Activated CD4-positive, alpha-beta T cell treated with anti-CD3 and anti-CD28 coated beads, Interleukin-2, Interleukin-4, amounts not matched to agents 100 ng/mL and 50 ng/mL, durations not matched to agents 16 hours and 8 hours (primary cell): ENCODE results near the gene SNCAIP.
"Not testable (repeated sequence)": the region's sequence is repeated elsewhere in the genome, so short reads cannot be mapped to it uniquely, and the experiment has no call there.

Experiments used
- DNase-seq: peaks from one replicate; pipeline ENCODE4 v3.0.0-alpha.2; 2020; ENCODE audit warnings: low spot score

The SNCAIP gene

DNA sequence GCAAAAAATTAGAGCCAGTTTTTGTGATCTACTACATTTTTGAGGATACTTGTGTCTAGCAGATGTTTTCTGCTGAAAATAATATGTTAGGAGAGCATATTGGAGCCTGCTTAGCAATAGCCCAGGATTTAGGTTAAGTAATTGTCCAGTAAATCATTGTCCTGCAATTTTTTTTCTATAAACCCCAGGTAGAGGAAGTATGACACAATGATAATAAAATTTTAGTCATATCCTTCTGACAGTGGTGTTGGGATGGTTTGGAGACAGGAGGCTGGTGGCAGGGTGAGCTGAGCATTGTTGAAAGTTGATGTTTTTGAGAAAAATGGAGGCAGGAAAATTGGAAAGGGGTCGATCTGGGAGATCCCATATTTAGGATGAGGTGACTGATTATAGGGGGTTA, 3.5 kb downstream of the SNCAIP start:
- DNase-seq: no peak

GRCh38 chr5:122316656-122317055, 4.6 kb downstream of the SNCAIP start:
- DNase-seq: no peak

GRCh38 chr5:122319897-122320296, 7.9 kb downstream of the SNCAIP start:
- no peak for DNase-seq

DNA sequence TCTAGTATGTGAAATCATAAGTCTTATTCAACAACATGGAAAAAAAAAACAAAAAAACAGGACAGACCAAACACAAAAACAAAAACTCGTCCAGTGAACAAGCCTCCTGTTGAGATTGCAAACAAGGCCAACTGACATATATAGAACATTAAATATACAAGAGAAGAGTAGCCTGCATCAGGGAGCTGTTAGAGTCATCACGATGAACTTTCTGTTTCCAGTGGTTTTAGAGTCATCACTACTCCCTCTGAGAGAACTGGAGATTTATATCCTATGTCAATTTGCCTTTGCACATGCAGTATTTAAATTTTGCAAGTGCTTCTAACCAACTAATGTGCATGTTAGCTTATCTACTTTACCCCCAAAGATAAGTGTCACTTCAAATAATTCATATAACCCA, 9.9 kb downstream of the SNCAIP start:
- DNase-seq: no peak

DNA sequence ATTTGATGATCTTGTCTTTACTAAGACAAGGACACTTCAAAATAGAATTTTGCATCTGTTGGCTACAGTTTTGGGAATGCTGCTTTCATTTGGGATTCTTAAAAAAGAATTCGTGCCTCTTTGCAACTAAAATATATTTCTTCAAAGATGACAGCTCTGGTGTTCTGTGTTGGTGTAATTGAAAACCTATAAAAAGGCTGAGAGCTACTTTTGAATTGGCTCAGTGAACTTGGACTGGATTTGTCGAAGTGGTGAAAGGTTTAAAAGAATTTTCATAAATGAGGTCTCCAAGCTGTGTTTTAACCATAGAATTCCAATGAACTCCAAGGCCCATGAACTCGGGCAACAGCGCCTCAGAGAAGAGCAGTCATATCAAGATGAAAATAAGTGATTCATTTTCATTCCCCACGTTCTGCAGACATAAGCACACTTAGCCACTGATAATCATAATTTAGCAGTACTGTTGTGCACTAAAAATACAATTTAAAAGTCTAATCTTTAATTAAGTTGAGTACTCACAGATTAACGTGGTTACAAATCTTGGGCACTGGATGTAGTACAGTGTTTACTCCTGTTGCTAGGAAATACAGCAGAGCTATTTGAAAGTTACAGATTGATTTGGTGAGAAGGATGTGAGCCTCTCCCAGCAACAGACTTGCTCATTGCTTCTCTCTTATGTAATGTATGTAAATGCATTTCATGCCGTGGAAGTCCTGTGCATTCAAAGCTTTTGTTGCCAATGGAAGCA, 10.9 kb downstream of the SNCAIP start:
- DNase-seq: no peak

GRCh38 chr5:122323738-122324137, 11.7 kb downstream of the SNCAIP start:
- DNase-seq: no peak

DNA sequence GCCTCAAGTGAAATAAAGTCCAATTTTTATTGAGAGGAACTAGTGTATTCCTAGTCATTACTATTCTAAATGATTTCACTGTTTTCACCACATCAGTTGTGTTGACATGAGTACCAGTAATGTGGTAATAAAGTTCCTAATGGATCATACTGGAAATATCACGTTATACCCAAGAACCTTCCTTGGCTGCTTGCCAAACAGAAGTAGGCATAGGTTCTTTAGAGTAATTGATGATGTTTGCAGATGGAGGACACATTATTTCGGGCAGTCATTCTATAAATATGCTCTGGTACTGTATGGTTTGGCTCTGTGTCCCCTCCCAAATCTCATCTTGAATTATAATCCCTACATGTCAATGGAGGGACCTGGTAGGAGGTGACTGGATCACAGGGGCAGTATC, 15.1 kb downstream of the SNCAIP start:
- no peak for DNase-seq

- DNase-seq: no peak
Measured at GRCh38 chr5:122330881-122331280, 18.8 kb downstream of the SNCAIP start.

DNA sequence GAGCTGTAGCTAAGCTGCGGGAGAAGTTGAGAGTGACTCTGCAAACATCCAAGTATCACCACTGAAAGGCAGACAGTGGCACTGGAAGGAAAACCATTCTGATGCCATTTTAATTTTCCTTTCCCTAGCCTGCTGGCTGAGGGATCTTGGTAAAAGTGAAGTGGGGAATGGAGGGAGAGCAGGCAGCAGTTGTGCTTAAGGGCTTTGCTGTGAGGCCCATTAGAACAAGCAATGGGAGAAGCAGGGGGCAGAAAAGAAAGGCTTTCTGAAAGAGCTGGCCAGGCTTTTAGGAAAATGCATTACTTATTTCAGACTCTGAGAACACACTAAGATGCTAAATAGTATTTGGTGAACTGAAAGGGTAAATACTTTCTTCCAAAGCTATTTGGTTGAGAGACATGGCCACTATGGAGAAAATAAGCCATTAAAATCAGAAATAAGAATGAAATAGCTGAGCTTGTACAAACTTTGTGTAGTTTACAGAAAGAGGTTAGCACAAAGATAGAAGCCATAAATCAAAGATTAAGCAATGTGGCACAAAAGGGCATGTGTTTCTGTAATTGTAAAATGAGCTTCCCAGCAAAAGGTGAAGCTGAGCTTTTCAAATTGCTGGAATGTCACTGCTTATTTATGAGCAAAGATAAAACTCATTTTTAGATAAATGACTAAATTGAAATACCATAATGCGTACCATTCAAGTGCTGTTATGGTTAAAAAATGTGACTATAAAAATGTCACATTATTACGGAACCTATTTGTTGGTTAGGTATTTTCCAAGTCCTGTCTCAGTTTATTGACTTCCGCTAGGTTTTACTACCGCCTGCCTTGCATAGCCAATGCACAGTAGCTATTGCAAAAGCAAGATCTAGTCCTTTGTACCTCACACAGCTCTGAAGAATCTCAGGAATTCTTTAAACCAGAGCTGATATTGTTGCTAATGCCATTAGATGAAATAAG, 20.8 kb downstream of the SNCAIP start:
- DNase-seq: no peak

DNA sequence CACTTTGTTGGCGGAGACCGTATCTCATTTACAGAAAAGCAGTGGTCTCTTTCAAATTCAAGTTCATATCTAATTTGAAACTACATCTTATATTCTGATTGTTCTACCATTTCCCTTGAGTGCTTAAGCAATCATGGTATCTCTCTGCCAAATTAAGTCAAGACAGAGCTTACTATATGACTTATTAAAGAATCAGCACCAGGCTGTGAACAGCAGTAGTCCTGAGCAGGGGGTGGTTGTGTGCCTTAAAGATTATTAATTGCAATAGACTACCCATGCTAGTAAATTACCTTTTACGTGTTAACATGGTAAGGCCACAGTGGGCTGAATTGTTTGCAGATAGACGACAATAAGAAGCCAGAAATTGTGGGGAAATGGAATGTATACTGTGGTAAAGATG, 21.5 kb downstream of the SNCAIP start:
- no peak for DNase-seq

- no peak for DNase-seq
Measured at GRCh38 chr5:122339591-122339990, 27.6 kb downstream of the SNCAIP start.

DNA sequence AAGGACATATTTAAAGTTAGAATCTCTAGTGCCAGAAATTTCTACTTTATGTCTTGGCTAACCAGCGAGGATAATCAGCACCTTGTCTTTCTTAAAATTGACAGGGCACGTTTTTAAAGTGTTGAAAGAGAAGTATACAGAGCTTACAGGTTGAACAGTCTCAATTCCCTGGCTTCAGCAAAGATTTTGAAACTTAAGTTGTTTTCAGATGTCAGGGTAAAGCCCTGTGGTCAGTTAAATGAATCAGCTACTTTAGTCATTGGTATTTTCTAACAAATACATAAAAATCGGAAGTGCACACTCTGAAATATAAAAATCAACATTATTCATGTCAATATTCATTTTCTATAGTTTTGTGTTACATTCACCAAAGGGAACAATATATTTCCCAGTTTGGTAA, 29.1 kb downstream of the SNCAIP start:
- DNase-seq: no peak

DNA sequence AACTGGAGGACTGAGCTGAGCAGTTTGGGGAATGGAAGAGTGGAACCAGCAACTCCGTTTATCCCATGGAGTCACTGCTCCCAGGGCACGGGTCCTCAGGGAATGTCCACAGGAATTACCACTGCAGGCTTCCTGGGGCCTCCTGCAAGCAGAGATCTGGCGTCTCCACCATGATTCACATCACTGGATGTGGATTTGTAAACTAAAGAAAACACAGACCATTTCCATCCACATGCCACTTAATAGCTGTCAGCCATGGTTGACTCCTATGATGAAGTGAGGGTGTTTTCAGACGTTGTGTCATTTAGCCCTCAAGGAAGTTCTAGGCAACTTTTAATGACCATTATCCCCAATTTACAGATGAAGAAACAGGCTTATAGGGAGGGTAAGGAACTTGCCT, 30.2 kb downstream of the SNCAIP start:
- no peak for DNase-seq

DNA sequence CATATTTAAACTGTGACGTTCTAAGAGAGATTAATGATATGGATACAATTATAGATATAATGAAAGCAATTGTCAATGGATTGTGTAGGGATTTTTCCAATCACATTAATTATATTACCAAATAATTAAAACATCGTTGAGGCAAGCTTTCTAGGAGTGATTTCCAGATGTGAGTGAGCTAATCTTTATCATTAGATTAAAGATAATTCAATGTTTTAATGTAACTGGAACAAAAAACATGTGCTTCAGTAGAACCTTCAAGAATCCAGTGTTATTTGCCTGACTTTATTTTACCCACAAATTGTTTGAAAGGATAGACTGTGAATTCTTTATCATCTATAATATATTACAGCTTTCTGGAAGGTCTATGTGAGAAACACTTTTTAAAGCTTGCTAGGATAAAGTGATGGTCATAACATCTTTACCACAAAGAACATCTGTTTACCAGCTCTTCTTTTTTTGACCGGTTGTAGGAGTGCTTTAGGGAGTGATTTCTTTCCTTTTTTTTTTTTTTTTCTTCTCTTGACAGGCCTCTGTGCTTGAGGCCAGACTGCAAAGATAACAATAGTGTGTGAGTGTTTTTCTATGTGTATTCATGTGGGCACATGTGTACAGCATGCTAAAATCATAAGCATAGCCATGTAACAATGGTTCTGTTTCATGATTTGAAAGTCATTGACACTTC, 35.0 kb downstream of the SNCAIP start:
- DNase-seq: no peak

DNA sequence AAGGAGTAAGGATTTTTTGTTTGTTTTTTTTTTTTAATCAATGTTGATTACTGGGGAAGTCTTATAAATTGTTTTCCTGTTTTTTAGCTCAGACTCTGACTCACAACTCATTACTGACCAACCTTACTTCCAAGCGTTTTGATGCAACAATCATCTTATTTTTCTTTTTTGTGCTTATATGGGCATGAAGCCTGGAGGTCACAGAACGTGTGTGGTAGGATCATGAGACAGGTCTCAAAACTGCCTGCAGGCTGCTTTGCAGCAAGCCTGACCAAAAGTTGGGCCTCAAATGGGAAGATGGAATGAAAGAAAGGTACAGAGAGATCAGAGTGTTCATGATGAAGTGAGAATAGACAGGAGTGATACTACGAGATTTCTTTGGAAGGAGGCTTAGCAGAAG, 38.5 kb downstream of the SNCAIP start:
- no peak for DNase-seq

DNA sequence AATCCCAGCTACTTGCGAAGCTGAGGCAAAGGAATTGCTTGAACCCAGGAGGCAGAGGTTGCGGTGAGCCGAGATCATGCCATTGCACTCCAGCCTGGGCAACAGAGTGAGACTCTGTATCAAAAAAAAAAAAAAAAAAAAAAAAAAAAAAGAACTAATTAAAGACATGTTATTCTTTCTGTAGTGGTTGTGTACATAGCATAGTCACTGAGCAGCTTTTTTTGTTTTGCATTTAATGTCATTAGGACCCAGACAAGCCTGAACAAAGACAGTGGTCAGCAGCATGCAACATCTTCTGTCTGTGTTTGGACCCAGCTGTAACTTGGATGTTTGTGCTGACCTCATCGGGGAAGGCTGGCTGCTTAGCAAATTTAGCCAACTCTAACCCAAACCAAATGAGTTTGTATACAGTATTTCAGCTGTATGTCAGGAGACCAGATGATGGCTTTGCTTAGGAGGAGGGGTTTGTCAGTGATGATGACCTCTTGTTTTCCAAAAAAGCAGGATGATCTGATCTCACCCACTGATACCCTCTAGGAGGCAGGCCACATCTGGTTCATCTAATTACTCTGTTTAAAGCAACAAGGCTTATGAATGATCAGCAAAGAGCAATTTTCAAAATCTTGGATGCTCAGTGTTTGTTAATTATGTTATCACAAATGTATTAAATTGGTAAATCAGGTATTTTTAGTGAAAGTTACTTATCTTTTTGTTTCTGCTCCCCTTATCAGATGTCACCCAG, 39.5 kb downstream of the SNCAIP start:
- DNase-seq: no peak

DNA sequence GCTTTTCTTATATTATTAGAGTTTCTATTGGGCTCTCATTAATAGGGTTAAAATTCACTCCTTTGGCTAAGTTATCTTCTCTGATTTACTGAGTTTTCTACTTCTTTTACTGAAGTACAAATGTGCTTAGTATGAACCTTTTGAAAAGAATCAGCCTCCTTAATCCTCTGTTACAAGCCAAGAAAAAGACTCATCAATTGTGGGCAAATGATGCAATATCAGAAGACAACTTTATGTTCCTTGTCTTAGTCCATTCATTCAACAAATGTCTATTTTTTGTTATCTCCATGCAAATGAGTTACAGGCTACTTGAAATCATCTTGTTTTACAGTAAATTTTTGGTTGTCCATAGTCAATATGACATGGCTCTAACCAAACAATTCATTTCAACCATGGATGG, 40.3 kb downstream of the SNCAIP start:
- DNase-seq: no peak

DNA sequence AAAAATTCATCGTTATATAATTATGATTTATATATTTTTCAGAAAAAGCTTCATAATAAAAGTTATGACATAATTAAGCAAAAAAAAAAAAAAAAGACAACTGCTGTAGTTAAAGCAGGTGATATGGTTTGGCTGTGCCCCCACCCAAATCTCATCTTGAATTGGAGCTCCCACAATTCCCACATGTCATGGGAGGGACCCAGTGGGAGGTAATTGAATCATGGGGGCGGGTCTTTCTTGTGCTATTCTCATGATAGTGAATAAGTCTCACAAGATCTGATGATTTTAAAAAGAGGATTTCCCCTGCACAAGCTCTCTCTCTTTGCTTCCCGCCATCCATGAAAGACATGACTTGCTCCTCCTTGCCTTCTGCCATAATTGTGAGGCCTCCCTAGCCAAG, 41.3 kb downstream of the SNCAIP start:
- not testable (repeated sequence) for DNase-seq

DNA sequence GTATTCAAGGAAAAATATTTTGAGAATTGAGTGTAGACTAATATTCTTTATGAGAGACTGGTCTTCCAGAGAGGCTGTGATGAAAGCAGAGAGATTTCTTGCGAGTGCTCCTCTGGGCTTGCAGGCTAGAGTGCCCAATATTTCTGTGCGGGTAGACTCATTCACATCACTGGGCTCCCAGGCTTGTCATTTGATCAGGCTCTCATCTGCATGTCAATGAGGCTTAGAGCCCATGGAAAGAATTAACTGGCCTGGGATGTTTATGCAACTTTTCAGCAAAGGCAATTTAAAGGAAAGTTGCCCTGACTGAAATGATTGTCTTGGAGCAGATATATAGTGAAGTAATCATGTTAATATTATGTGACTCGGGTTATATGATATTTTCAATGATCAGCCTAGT, 42.3 kb downstream of the SNCAIP start:
- no peak for DNase-seq

- DNase-seq: no peak
Measured at GRCh38 chr5:122355324-122355723, 43.3 kb downstream of the SNCAIP start.

GRCh38 chr5:122356855-122357254, 44.8 kb downstream of the SNCAIP start:
- no peak for DNase-seq

DNA sequence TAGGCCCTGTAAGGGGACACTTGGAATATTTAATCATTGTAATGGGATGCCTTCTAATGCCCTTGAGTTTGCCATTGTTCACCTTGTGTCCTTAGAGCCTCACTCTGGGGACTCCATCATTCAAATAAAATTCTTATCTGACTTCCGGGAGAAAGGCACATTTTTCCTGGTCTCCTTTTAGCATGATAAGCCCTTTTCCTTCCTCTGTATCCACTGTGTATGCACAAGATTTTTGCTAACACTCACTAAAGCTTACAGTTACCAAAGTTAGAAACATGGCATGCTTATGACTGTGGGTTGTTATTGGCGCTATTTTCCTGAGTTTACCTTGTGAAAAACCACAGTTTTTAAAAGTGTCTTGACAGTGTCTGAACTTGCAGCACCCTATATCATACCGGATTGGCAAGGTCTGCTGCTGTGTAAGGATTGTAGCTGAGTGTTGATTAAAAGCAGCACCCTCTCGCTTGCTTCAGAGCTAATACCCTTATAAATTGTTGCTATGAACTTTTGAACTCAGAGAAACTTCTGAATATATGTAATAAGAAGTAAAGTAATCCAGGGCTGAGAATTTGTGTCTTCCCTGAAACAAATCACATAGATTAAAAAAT, 46.4 kb downstream of the SNCAIP start:
- DNase-seq: no peak
